NCI-H187 (cell line): ENCODE data around the gene SHISA6.

Source experiments
- DNase-seq, 2 experiments: peaks; one replicate each; lab custom pipeline; 2025; lab: John Stamatoyannopoulos, UW

Gene SHISA6

GRCh38 chr17:11240841-11241610, at the start of gene SHISA6:
Gene SHISA6 (plus strand): TSS chr17:11241213.
- DNase-seq: no peak

- no peak for DNase-seq
These were observed 45.2 kb upstream of the SHISA6 start for GRCh38 chr17:11195801-11196200.

DNA sequence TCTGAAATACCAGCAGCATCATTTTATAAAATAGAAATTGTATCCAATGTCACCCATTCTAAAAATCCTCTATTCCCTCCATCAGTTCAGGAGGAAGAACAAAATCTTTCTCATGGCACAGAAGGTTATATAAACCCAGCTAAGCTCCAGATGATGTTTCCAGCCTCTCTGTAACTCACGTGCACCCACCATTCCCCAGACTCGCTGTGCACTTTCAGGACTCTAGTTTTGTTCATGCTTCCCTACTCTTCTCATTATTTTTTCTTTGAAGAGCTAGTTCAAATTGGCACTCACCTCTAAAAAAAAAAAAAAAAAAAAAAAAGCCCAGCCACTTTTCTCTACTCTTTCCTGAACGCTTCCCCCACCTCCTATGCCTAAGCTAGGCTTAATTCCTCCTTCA, 36.0 kb upstream of the SHISA6 start:
- no peak for DNase-seq

DNA sequence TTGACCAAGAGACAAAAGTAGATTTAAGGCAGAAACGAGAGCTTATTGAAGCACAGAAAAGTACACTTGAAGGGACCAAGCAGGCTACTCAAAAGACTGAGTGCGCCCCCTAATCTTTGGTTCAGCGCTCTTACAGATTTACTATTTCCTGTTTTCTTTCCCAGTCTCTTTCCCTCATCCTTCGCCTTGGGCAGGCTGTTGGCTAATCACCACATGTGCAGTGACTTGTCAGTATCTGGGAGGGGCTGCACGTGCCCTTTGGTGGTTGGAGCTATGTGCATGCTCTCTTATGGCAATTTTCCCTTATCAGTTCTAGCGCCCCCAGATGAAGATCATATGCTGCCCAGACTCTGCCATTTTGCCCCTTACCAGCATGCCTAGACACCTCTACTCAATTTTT, 35.4 kb upstream of the SHISA6 start:
- no peak for DNase-seq

GRCh38 chr17:11209906-11210305, 31.1 kb upstream of the SHISA6 start:
- no peak for DNase-seq

GRCh38 chr17:11212792-11213191, 28.2 kb upstream of the SHISA6 start:
- no peak for DNase-seq

GRCh38 chr17:11216976-11217375, 24.0 kb upstream of the SHISA6 start:
- DNase-seq: no peak

- DNase-seq: no peak
These were observed 19.8 kb upstream of the SHISA6 start for GRCh38 chr17:11221196-11221595.

- DNase-seq: no peak
These were observed 19.3 kb upstream of the SHISA6 start for GRCh38 chr17:11221721-11222120.

GRCh38 chr17:11238705-11239104, 2.3 kb upstream of the SHISA6 start:
- DNase-seq: no peak

GRCh38 chr17:11239379-11239970, 1.5 kb upstream of the SHISA6 start:
- DNase-seq: no peak

DNA sequence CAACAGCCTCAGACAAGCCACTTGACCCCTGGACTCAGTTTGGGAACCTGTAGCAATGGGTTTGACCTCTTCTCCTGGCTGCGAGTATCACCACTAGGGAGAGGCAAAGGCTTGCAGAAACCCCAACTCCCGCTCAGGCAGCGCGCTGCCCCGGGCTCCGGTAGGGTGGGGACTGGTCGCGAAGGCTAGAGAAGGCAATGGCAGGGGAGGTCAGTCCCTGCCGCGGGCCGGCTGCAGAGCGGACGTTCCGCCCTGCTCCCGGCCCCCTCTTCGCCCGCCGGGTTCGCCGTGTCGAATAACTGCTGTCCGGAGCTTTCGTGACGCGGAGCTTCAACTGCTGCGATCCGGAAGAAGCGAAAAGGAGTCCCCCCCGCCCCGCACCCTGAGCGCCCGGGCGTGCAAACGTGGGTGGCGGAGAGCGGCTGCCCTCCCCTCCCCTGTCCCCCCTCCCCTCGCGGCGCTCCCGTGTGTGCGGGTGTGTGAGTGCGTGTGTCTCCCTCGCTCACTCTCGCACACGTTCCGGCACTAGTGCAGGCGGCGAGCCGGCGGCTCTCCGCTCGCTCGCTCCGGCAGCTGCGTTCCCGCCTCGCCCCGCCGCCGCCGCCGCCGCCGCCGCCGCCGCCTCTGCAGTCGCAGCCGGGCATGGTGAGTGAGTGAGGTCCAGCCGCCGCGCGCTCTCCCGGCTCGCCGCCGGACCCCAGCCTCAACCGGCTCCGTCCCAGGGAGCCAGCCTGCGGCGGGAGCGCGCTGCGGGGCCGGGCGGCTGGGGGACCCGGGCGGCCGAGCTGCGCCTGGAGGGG, 772 bp upstream of the SHISA6 start:
- no peak for DNase-seq

DNA sequence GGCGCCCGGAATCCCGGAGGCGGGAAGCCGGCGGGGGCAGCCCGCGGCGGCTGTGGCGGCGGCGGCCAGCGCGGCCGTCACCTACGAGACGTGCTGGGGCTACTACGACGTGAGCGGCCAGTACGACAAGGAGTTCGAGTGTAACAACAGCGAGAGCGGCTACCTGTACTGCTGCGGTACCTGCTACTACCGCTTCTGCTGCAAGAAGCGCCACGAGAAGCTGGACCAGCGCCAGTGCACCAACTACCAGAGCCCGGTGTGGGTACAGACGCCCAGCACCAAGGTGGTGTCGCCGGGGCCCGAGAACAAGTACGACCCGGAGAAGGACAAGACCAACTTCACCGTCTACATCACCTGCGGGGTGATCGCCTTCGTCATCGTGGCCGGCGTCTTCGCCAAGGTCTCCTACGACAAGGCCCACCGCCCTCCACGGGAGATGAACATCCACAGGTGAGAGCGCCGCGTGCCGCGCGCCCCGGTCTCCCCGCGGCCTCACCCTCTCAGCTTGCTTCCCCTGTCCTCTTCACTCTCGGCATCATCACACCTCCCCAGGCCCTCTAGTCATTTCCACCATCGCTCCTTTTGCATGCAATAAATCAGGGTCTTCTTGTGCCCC, 706 bp downstream of the SHISA6 start:
- DNase-seq: no peak

GRCh38 chr17:11242411-11242810, 1.4 kb downstream of the SHISA6 start:
- DNase-seq: no peak

DNA sequence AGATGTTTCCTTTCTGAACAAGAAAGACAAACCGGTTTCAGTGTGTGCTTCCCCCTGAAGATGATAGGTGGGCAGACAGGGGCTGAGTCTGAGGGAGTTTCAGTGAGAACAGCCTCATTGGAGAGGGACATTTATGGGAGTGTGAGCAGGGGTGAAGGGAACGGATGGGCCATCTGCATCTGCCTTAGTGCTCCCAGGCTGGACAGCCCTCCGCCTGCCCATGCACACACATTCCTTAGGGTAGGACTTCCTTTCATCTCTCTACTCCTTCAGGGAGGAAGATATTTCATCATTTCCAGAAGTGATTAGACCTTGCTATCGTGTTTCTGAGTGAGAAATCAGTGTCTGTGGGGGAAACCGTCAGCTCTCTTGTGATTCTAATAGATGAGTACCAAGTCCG, 3.8 kb downstream of the SHISA6 start:
- no peak for DNase-seq

DNA sequence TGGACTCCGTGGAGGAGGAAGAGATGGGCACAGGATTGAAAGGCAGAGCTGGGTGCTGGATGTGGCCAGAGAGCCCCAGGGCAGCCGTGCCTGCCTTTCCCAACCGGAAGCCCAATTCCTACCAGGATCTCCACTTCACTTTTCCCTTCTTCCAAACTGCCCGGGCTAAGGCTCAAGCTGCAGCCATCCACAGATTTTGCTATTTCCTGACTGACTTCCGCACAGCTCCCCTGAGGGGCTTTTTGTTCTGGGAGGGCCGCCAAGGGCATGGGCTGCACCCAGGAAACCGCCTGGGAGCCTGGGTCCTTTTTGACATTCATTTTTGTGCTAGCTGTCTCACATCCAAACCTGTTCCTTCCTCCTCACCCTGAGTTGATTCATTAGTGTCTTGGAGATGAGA, 4.2 kb downstream of the SHISA6 start:
- DNase-seq: no peak

- DNase-seq: no peak
These were observed 4.8 kb downstream of the SHISA6 start for GRCh38 chr17:11245791-11246190.

DNA sequence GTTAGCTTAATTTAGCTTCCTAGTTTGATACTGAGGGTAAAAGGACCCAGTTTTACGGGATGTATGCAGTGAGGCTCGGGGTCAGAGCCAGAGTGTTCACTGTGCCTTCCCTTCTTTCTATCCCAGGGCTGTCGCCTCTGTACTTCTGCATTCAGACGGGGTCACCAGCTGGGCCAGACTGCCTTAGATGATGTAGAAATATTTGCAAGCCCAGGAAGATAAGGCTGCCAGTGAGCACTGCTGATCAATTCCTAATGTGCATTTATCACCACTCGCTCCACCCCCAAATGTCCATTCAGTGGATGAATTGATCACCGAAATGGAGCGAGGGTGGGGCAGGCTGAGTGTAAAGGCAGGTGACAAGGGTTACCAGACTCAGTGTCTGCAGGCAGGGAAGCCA, 9.1 kb downstream of the SHISA6 start:
- DNase-seq: no peak

GRCh38 chr17:11251561-11252107, 10.6 kb downstream of the SHISA6 start:
- no peak for DNase-seq

DNA sequence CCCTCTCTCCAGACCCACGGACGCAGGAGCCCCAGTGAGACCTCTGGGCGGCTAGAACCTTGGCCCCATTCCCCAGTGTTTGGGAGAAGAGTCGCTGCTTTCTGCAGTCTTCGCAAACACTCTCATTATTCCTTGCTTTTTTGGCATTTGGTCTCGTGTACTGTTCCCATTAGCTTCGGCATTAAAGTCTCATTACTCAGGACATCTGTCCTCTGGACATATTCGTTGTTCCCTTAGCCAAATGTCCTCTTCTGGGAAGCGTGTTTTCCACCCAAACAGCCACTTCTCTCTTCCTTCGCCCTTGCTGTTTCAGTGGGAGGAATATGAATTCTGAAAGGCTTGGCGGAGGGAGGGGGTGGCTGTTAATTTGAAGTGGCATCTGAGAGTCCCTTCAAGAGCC, 11.1 kb downstream of the SHISA6 start:
- no peak for DNase-seq

DNA sequence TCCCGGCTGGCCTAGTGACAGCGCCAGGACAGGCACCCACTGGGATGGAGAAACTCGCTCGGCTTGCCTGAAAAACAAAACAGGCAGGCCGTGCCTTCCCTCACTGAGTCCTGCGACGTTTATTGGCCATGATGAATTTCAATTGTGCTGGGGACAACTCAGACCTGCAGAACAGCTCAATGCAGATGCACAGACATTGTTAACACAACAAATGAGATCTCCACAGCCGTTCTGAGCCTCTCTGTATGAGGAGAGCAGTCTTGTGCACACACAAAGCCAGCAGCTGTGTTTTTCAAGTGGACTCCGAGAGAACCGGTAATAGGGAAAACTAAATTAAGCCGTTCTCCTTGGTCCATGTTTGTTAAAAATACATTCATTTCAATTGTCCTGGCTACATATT, 15.9 kb downstream of the SHISA6 start:
- no peak for DNase-seq

DNA sequence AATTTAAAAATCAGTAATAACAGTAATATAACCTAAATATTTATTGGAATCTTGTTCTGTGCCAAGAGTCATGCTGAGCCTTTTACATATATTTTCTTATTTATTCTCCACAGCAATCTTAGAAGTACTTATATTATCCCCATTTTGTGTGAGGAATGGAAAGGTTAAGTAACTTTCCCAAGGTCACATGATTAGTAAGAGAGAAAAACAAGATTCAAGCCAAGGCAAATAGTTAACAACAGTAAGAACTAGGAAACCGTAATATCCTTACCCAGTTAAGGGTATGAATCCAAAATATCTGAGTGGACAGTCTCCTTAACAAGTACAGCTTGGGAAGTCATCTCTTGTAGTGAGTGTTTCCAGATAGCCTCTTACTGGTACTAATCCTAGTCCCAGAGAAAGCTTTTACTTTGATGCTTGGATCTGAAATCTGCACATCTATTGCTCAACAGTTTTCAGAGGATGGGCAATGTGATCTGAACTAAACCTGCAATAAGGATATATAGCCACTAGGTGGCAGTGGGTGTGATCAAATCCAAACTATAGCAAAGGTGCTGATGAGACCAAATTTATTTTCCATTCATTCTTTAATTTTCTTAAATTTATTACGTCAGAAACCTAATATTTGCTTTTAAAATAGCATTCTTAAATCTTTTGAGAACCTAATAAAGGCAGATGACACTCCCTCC, 23.3 kb downstream of the SHISA6 start:
- no peak for DNase-seq
